ENCODE measurements around the gene ANKRD22.
A peak's percentile ranks its signal among the peaks of the same experiment; 100 is the strongest.

ANKRD22 gene

DNA sequence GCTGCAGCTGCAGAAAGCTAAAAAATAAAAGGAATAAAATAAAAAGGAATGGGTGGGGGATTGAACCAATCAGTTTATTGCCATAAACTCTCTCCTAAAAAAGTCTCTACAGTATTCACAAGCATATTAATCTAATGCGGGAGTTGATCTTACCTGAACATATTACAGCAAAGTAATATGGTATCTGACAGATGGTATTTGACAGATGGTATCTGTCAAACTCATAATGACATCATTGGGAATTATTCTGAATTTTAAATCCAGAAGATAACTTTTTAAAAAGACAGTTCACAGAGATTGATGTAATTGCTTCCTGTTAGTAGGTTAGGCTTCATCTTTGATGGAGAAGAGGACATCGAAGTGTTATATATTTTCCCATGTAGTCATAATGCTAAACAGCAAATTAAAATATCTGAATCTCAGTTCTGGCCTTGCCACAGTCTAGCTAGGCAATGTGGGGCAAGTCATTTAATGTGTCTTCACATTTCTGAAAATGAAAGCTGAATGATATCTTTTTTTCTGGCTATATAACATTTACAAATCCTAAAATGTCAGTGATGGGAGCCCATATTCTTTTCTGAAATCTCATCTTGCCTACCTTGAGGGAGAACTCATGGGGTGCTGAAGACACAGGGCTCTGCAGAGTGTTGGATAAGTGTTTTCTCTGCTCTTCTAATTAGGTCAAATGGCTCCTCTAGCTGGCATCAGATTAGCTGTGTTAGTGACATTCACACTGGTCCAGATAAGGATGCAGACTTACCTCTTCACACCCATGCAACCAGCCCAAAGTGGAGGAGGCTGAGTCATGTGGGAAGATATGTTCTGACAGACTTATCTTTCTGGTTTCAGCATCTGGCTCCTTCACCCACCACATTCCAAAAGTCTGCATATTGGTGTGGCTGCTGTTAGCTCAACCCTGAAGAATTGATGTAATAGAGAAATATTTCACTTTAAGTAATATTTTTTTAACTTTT, 51.2 kb downstream of the ANKRD22 start:
- no peak for DNase-seq (ENCODE audit: low read depth in 2 of 2)

DNA sequence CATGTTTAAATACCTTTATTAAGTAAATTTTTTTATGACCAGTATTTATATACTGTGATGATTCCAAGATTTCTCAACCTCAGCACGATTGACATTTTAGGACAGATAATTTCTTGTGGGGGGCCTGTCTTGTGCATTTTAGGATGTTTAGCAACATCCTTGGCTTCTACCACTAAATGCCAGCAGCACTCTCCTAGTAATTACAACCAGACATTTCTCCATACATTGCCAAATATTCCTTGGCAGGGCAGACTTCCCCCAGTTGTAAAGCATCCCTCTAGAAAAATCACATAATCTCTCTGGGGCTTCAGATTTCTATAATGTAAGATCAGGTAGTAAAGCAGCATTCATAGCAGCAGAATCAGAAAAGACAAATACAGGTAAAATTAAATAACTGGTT, 56.9 kb downstream of the ANKRD22 start:
- no peak for DNase-seq (ENCODE audit: low read depth in 2 of 2)

DNA sequence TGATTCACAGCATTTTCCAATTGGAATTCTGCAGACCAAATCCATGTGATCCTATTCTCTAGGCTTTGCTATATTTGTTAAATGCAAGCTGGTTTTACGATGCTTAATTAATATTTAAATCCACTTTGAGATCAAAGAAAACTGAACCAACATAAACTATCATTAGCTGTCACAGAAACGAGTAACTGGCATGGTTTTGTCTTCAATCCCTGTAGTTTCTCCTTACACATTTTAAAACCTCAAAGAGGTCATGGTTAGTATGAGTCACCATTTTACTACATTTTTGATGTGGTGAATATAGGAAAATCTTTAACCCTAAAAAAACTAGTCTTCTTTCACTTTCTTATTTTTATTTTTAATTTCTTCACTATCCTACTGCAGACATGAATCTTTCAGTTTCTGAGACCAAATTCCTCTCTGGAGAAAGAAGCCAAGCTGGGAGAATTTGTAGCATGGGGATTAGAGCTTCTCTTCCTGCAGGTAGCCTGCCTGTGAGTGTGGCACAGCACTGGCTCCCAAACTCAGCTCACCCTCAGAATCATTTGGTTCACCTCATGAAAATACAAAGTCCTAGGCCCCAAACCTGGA, 57.8 kb downstream of the ANKRD22 start:
- no peak for DNase-seq (ENCODE audit: low read depth in 2 of 2)

DNA sequence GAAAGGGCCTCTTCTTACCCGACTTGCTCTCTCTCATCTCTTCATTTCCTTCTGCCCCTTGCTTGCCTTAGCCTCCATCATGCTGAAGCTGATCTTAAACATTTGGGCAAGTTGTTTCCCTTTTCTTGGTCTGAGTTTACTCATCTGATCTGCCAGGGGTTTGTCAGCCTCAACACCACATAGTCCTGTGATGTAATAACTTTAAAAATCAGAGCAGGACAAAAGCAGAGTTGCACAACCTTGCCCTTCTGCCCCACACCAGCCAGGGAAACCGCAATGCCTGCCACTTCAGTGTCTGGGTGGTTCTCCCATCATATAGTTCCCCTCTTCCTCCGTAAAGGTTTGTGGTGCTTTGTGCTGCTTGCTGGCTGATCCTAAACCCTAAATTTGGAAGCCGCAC, 59.0 kb downstream of the ANKRD22 start:
- peak in 1 of 2 donors; percentile 5 for DNase-seq (ENCODE audit: low read depth in 2 of 2)

DNA sequence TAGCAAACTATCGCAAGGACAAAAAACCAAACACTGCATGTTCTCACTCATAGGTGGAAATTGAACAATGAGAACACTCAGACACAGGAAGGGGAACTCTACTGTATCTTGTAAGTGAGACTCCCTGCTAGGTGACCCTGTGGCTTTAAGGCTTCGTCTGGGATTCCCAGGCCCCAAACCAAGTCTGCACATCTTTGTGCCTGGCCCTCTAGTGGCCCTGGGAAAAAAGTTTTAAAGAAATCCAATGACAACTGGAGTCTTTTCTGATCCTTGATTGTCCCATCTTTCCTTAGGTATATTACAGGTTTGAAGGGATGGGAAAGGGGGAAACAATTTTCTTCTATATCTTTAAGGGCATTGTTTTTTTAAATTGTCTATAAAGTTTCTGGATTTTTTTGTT, 59.7 kb downstream of the ANKRD22 start:
- DNase-seq (ENCODE audit: low read depth in 2 of 2), result no peak

DNA sequence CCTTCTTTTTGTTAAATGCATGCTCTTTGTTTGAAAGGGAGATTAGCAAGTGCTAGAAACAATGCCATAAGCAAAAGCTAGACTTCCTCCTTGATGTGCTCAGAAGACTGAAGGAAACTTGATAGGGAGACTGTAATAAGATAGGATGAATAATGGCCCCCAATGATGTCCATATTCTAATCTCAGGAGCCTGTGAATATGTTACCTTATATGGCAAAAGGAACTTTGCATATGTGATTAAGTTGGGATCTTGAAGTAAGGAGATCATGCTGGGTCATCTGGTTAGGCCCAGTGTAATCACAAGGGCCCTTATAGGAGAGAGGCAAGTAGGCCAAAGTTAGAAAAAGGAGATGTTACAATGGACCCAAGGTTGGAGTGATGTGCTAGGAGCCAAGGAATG, 62.7 kb downstream of the ANKRD22 start:
- DNase-seq (ENCODE audit: low read depth in 2 of 2), result no peak

DNA sequence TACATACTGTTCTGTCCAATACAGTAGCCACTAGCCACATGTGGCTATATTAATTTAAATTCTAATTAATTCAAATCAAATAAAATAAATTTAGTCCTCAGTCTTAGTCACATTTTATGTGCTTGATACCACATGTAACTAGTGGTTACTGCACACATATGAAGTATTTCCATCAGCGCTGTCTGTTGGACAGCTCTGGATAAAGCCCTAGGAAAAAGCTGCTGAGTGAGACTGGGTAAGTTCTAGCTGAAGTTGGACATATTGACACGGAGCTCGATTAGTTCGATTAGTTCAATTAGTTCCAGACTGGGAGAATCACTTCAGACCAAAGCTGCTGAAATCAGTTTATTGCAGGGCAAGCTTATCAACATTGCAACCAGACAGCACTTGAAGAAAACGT, 64.2 kb downstream of the ANKRD22 start:
- no peak for DNase-seq (ENCODE audit: low read depth in 2 of 2)

DNA sequence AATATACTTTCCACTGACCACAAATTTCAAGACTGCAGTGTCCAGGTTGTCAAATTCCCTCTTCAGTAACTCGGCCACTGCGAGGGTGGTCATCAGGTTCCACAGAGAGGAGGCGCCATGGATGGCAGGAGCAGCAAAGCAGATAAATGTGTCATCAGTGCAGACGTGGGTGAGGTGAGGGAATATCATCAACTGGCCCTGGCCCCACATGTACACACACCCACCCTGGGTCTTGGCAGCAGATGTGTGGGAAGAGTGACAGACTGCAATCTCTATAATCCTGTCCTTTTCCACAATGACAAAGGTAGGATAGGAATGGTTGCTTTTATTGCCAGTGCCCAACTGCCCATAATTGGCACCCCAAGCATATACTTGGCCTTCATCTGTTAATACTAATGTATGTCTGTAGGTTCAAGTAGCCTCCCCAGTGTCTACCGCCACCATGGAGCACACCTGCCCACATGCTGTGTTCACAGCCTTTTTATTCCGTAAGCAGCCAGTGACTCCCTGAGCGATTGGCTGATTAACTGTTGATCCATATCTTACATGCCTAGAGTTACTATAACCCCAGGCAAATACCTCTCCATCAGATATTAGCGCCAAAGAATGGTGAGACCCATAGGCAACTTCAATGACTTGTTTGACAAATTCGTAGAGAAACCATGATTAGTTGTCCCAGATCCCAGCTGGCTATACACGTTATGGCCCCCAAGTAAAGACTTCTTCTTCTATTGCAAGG, 65.4 kb downstream of the ANKRD22 start:
- DNase-seq (ENCODE audit: low read depth in 2 of 2), result no peak

DNA sequence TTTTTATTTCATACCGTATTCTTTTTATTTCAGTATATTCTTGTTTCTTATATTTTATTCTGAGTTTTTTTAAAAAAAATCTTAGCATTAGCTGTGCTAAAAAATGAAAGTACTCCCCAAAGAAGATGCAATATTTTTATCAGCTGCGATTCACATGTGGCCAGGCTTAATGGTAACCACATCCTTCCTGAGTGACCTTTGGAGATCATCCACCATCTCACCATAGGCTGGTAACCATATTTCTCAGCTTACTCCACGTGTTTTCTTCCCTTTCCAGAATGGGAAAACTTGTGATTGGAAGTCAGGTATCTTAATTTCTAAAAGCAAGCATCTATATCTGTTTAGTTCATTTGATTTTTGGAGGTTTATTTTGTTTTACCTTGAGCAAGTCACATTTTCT, 67.9 kb downstream of the ANKRD22 start:
- DNase-seq (ENCODE audit: low read depth in 2 of 2), result no peak

DNA sequence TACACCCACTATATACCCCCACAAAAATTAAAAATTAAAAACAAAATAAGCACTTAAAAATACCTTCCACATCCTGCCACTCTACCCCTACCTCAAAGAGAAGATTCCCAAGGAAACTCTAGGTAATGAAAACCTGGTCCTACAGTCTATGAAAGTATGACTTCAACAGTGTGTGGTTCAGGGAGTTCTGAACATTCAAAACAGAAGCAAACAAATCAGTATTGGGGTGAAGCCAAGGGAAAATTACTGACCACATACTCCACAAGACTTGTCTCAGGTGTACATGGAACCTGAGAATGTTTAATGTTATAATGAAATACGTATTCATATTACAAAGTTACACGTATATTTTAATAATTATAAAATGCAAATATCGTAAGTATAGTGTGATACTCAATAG, 69.4 kb downstream of the ANKRD22 start:
- DNase-seq (ENCODE audit: low read depth in 2 of 2), result no peak

DNA sequence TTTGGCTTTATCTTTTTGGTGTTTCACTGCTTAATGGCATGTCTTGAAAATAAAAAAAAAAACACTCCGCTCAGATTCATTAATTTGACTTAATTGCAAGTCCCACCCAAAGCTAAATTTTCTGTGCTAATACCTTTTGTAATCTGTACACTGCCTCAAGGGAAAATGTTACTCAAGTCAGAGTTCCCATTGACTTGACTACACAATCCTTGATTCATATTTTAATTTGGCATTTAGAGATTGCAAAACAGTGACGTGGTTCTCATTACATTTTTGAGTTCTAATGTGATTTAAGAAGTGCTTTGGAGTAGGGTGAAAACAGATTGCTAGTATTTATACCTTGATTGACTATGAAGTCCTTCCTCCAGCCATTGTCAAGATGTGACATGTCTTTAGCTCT, 70.4 kb downstream of the ANKRD22 start:
- no peak for DNase-seq (ENCODE audit: low read depth in 2 of 2)
